ENCODE data around the gene ELOA.

The ELOA gene

DNA sequence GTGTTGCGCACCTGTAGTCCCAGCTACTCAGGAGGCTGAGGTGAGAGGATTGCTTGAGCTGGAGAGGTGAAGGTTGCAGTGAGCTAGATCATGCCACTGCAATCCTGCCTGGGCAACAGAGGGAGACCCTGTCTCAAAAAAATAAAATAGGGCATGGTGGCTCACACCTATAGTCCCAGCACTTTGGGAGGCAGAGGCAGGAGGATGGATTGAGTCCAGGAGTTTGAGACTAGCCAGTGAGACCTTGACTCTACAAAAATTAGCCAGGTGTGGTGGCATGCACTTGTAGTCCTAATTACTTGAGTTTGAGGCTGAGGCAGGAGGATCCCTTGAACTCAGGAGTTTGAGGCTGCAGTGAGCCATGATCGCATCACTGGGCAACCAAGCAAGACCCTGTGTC, 42.0 kb upstream of the ELOA start:
- Histone ChIP-seq H3K9ac (ENCODE audit: low read length) (no peak overlapping the region), H3K23ac (ENCODE audit: low read length in 2 of 2) (no peak overlapping the region), H2BK15ac (ENCODE audit: low read depth, poor library complexity, severe bottlenecking) (no peak overlapping the region), H3K4me2 (ENCODE audit: low read length, poor library complexity, severe bottlenecking) (no peak overlapping the region), H3K9me3 (ENCODE audit: control insufficient read depth, low read length) (no peaks in the 10 kb centered on the region), H2AFZ (ENCODE audit: low read depth, low read length) (no peak overlapping the region), H3K18ac (ENCODE audit: low read depth in 1 of 2, low read length in 2 of 2) (no peak overlapping the region), H3K79me1 (replicated peaks; ENCODE audit: low read length, poor library complexity, severe bottlenecking) (peaks cover 1% of the 10 kb centered on the region), H4K91ac (ENCODE audit: low read length) (no peak overlapping the region), H2AK5ac (ENCODE audit: low read length, severe bottlenecking) (no peak overlapping the region), H2BK12ac (ENCODE audit: low read length in 2 of 2) (no peak overlapping the region), H3K4ac (ENCODE audit: low read depth in 1 of 2, low read length in 2 of 2) (no peak overlapping the region), H2BK120ac (ENCODE audit: low read depth, low read length) (no peak overlapping the region), H3K36me3 (ENCODE audit: control insufficient read depth in 1 of 2, insufficient read depth in 2 of 2, low read depth in 1 of 2, low read length in 2 of 2) (peaks cover 43 to 88% of the 10 kb centered on the region in 2 experiments), H4K8ac (ENCODE audit: low read length) (no peak overlapping the region), H3K14ac (ENCODE audit: low read length in 2 of 2) (no peak overlapping the region), H2BK5ac (ENCODE audit: low read depth, low read length, poor library complexity, severe bottlenecking) (no peak overlapping the region), H3K4me3 (ENCODE audit: insufficient read depth in 1 of 2, low read depth in 1 of 2, low read length in 2 of 2) (no peak overlapping the region), H3K27me3 (ENCODE audit: control insufficient read depth in 1 of 2, insufficient read depth in 1 of 2, low read length in 2 of 2) (no peaks in the 10 kb centered on the region), H3K4me1 (ENCODE audit: control insufficient read depth, insufficient read depth, low read depth, low read length) (peaks cover 7% of the 10 kb centered on the region), H3K27ac (ENCODE audit: low read length, poor library complexity, severe bottlenecking) (no peak overlapping the region)
- DNase-seq, result no peak
- 94% methylated on average over 2 of the region's 2 CpGs for WGBS

GRCh38 chr1:23701996-23702395, 41.3 kb upstream of the ELOA start:
- H4K91ac ChIP-seq (ENCODE audit: low read length), result no peak overlapping the region
- 84% methylated on average over 5 of the region's 5 CpGs for WGBS

DNA sequence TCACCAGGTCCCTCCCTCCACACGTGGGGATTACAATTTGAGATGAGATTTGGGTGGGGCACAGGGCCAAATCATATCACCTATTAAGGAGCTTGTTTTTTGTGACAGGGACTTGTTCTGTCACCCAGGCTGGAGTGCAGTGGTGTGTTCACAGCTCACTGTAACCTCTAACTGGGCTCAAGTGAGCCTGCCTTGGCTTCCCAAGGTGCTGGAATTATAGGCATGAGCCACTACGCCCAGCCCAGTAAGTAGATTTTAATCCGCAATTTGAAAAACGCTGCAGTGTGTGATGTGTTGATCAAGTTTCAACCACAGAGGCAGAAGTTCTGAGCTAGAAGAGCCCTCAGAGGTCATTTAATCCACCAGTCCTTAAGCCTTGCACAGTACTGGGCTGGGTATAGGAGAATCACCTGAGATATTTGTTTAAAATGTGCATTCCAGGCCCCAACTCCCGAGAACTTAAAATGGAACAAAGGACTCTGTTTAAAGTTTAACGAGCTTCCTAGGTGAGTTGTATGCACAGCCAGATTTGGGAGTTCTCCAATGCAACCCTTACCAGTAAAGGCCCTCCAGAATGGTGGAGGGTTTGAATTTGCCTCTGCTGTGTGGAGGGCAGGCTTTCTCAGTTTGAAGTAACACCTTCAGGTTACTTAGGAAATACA, 38.3 kb upstream of the ELOA start:
- DNase-seq, result no peak
- Histone ChIP-seq H3K27ac (ENCODE audit: low read length, poor library complexity, severe bottlenecking) (no peak overlapping the region), H3K9me3 (ENCODE audit: control insufficient read depth, low read length) (no peaks in the 10 kb centered on the region), H2BK15ac (ENCODE audit: low read depth, poor library complexity, severe bottlenecking) (no peak overlapping the region), H3K9ac (ENCODE audit: low read length) (no peak overlapping the region), H3K4me1 (ENCODE audit: control insufficient read depth, insufficient read depth, low read depth, low read length) (peaks cover 5% of the 10 kb centered on the region), H3K36me3 (ENCODE audit: control insufficient read depth in 1 of 2, insufficient read depth in 2 of 2, low read depth in 1 of 2, low read length in 2 of 2) (peaks cover 29 to 57% of the 10 kb centered on the region in 2 experiments), H2BK120ac (ENCODE audit: low read depth, low read length) (no peak overlapping the region), H3K27me3 (ENCODE audit: control insufficient read depth in 1 of 2, insufficient read depth in 1 of 2, low read length in 2 of 2) (no peaks in the 10 kb centered on the region), H3K18ac (ENCODE audit: low read depth in 1 of 2, low read length in 2 of 2) (no peak overlapping the region), H4K91ac (ENCODE audit: low read length) (no peak overlapping the region), H4K8ac (ENCODE audit: low read length) (no peak overlapping the region), H3K23ac (ENCODE audit: low read length in 2 of 2) (no peak overlapping the region), H3K14ac (ENCODE audit: low read length in 2 of 2) (no peak overlapping the region), H2AFZ (ENCODE audit: low read depth, low read length) (no peak overlapping the region), H2BK5ac (ENCODE audit: low read depth, low read length, poor library complexity, severe bottlenecking) (no peak overlapping the region), H2AK5ac (ENCODE audit: low read length, severe bottlenecking) (no peak overlapping the region), H3K4ac (ENCODE audit: low read depth in 1 of 2, low read length in 2 of 2) (no peak overlapping the region), H2BK12ac (ENCODE audit: low read length in 2 of 2) (no peak overlapping the region), H3K79me1 (replicated peaks; ENCODE audit: low read length, poor library complexity, severe bottlenecking) (peaks cover 8% of the 10 kb centered on the region), H3K4me2 (ENCODE audit: low read length, poor library complexity, severe bottlenecking) (no peak overlapping the region), H3K4me3 (ENCODE audit: insufficient read depth in 1 of 2, low read depth in 1 of 2, low read length in 2 of 2) (no peak overlapping the region)
- 89% methylated on average over 6 of the region's 6 CpGs for WGBS

More at GRCh38 chr1:23701996-23702395, 41.3 kb upstream of the ELOA start:
- peaks cover 2% of the 10 kb centered on the region for H3K79me1 ChIP-seq (replicated peaks; ENCODE audit: low read length, poor library complexity, severe bottlenecking)
- no peak overlapping the region for H3K14ac ChIP-seq (ENCODE audit: low read length in 2 of 2)
- no peak overlapping the region for H2BK15ac ChIP-seq (ENCODE audit: low read depth, poor library complexity, severe bottlenecking)
- no peak overlapping the region for H2BK5ac ChIP-seq (ENCODE audit: low read depth, low read length, poor library complexity, severe bottlenecking)
- H4K8ac ChIP-seq (ENCODE audit: low read length), result no peak overlapping the region
- no peak overlapping the region for H3K23ac ChIP-seq (ENCODE audit: low read length in 2 of 2)
- no peak overlapping the region for H3K4me2 ChIP-seq (ENCODE audit: low read length, poor library complexity, severe bottlenecking)
- no peak for DNase-seq
- no peak overlapping the region for H2BK120ac ChIP-seq (ENCODE audit: low read depth, low read length)
- no peak overlapping the region for H2AK5ac ChIP-seq (ENCODE audit: low read length, severe bottlenecking)
- no peak overlapping the region for H3K4ac ChIP-seq (ENCODE audit: low read depth in 1 of 2, low read length in 2 of 2)
- no peak overlapping the region for H2AFZ ChIP-seq (ENCODE audit: low read depth, low read length)
- H3K36me3 ChIP-seq (ENCODE audit: control insufficient read depth in 1 of 2, insufficient read depth in 2 of 2, low read depth in 1 of 2, low read length in 2 of 2), result peaks cover 39 to 81% of the 10 kb centered on the region in 2 experiments
- no peak overlapping the region for H3K4me3 ChIP-seq (ENCODE audit: insufficient read depth in 1 of 2, low read depth in 1 of 2, low read length in 2 of 2)
- peaks cover 5% of the 10 kb centered on the region for H3K4me1 ChIP-seq (ENCODE audit: control insufficient read depth, insufficient read depth, low read depth, low read length)
- H2BK12ac ChIP-seq (ENCODE audit: low read length in 2 of 2), result no peak overlapping the region
- H3K9ac ChIP-seq (ENCODE audit: low read length), result no peak overlapping the region
- H3K9me3 ChIP-seq (ENCODE audit: control insufficient read depth, low read length), result no peaks in the 10 kb centered on the region
- H3K27me3 ChIP-seq (ENCODE audit: control insufficient read depth in 1 of 2, insufficient read depth in 1 of 2, low read length in 2 of 2), result no peaks in the 10 kb centered on the region
- H3K18ac ChIP-seq (ENCODE audit: low read depth in 1 of 2, low read length in 2 of 2), result no peak overlapping the region
- no peak overlapping the region for H3K27ac ChIP-seq (ENCODE audit: low read length, poor library complexity, severe bottlenecking)

- WGBS, result 90% methylated on average over 4 of the region's 4 CpGs
- H2AK5ac ChIP-seq (ENCODE audit: low read length, severe bottlenecking), result no peak overlapping the region
- H3K27me3 ChIP-seq (ENCODE audit: control insufficient read depth in 1 of 2, insufficient read depth in 1 of 2, low read length in 2 of 2), result no peaks in the 10 kb centered on the region
- H3K79me1 ChIP-seq (replicated peaks; ENCODE audit: low read length, poor library complexity, severe bottlenecking), result peaks cover 13% of the 10 kb centered on the region
- no peak for DNase-seq
- H3K23ac ChIP-seq (ENCODE audit: low read length in 2 of 2), result no peak overlapping the region
- H2BK5ac ChIP-seq (ENCODE audit: low read depth, low read length, poor library complexity, severe bottlenecking), result no peak overlapping the region
- no peak overlapping the region for H2AFZ ChIP-seq (ENCODE audit: low read depth, low read length)
- H3K4ac ChIP-seq (ENCODE audit: low read depth in 1 of 2, low read length in 2 of 2), result no peak overlapping the region
- no peak overlapping the region for H3K4me3 ChIP-seq (ENCODE audit: insufficient read depth in 1 of 2, low read depth in 1 of 2, low read length in 2 of 2)
- H2BK15ac ChIP-seq (ENCODE audit: low read depth, poor library complexity, severe bottlenecking), result no peak overlapping the region
- H3K4me1 ChIP-seq (ENCODE audit: control insufficient read depth, insufficient read depth, low read depth, low read length), result peaks cover 3% of the 10 kb centered on the region
- H3K36me3 ChIP-seq (ENCODE audit: control insufficient read depth in 1 of 2, insufficient read depth in 2 of 2, low read depth in 1 of 2, low read length in 2 of 2), result peaks cover 14 to 40% of the 10 kb centered on the region in 2 experiments
- no peak overlapping the region for H3K9ac ChIP-seq (ENCODE audit: low read length)
- no peak overlapping the region for H4K91ac ChIP-seq (ENCODE audit: low read length)
- no peak overlapping the region for H4K8ac ChIP-seq (ENCODE audit: low read length)
- no peak overlapping the region for H2BK12ac ChIP-seq (ENCODE audit: low read length in 2 of 2)
- H3K14ac ChIP-seq (ENCODE audit: low read length in 2 of 2), result no peak overlapping the region
- no peak overlapping the region for H3K18ac ChIP-seq (ENCODE audit: low read depth in 1 of 2, low read length in 2 of 2)
- H3K9me3 ChIP-seq (ENCODE audit: control insufficient read depth, low read length), result no peaks in the 10 kb centered on the region
- no peak overlapping the region for H2BK120ac ChIP-seq (ENCODE audit: low read depth, low read length)
- no peak overlapping the region for H3K27ac ChIP-seq (ENCODE audit: low read length, poor library complexity, severe bottlenecking)
- no peak overlapping the region for H3K4me2 ChIP-seq (ENCODE audit: low read length, poor library complexity, severe bottlenecking)
Measured at GRCh38 chr1:23709229-23709628, 34.0 kb upstream of the ELOA start.
